GM18498 (cell line): ENCODE results near the gene SERPINI1.

Source experiments
- ATAC-seq: cut with Tn5 transposase; IDR thresholded peaks from one replicate; pipeline ENCODE4 v1.9.1; 2021; ENCODE audit warnings: mild to moderate bottlenecking, moderate library complexity; ENCODE audit not compliant: unreplicated experiment

Gene SERPINI1

GRCh38 chr3:167843481-167843880 is 108.0 kb downstream of the SERPINI1 start:
- peak; percentile 11 for ATAC-seq

GRCh38 chr3:167843886-167844285 is 108.4 kb downstream of the SERPINI1 start:
- peak; percentile 56 for ATAC-seq

GRCh38 chr3:167844528-167844927 is 109.0 kb downstream of the SERPINI1 start:
- no peak for ATAC-seq

- no peak for ATAC-seq
These were observed 115.7 kb downstream of the SERPINI1 start for GRCh38 chr3:167851171-167851570.

- no peak for ATAC-seq
These were observed 116.2 kb downstream of the SERPINI1 start for GRCh38 chr3:167851749-167852148.

GRCh38 chr3:167852216-167852615 is 116.7 kb downstream of the SERPINI1 start:
- no peak for ATAC-seq

GRCh38 chr3:167854063-167854462 is 118.5 kb downstream of the SERPINI1 start:
- ATAC-seq: no peak

GRCh38 chr3:167854846-167855245 is 119.3 kb downstream of the SERPINI1 start:
- no peak for ATAC-seq

- no peak for ATAC-seq
These were observed 119.8 kb downstream of the SERPINI1 start for GRCh38 chr3:167855306-167855705.

GRCh38 chr3:167858865-167859264 is 123.3 kb downstream of the SERPINI1 start:
- ATAC-seq: no peak

GRCh38 chr3:167859610-167860009 is 124.1 kb downstream of the SERPINI1 start:
- ATAC-seq: no peak

GRCh38 chr3:167861649-167862048 is 126.1 kb downstream of the SERPINI1 start:
- no peak for ATAC-seq

- ATAC-seq: no peak
These were observed 126.7 kb downstream of the SERPINI1 start for GRCh38 chr3:167862104-167862730.

- ATAC-seq: no peak
These were observed 128.5 kb downstream of the SERPINI1 start for GRCh38 chr3:167863811-167864551.

- ATAC-seq: no peak
These were observed 129.0 kb downstream of the SERPINI1 start for GRCh38 chr3:167864552-167864874.

GRCh38 chr3:167866331-167866730 is 130.8 kb downstream of the SERPINI1 start:
- ATAC-seq: no peak

- ATAC-seq: no peak
These were observed 132.5 kb downstream of the SERPINI1 start for GRCh38 chr3:167867981-167868380.

GRCh38 chr3:167870181-167870580 is 134.7 kb downstream of the SERPINI1 start:
- no peak for ATAC-seq

- ATAC-seq: no peak
These were observed 135.2 kb downstream of the SERPINI1 start for GRCh38 chr3:167870759-167871158.

GRCh38 chr3:167872032-167872431 is 136.5 kb downstream of the SERPINI1 start:
- ATAC-seq: no peak

- no peak for ATAC-seq
These were observed 137.4 kb downstream of the SERPINI1 start for GRCh38 chr3:167872941-167873340.

GRCh38 chr3:167874671-167875372 is 139.3 kb downstream of the SERPINI1 start:
- ATAC-seq: no peak
